Adrenal gland (tissue), 5 donors: ENCODE data around the gene SRMS.

Source experiments
- CTCF ChIP-seq, 6 experiments: fragments of 450-650 bp in 4 of 6; fragments of 200-600 bp in 2 of 6; sonication (generic) in 1 of 6; IDR thresholded peaks; 1 replicate in 5 of 6; 2 replicates in 1 of 6; pipeline versions ENCODE4 v1.5.1 to v1.8.0; 2016 to 2021; ENCODE audit warnings: antibody characterized with exemption in 6 of 6, mild to moderate bottlenecking in 2 of 6, moderate library complexity in 1 of 6
- POLR2A ChIP-seq, 2 donors: fragments of 450-650 bp; IDR thresholded peaks; one replicate each; pipeline ENCODE4 v1.6.1; 2017; ENCODE audit warnings: antibody characterized with exemption in 2 of 2, mild to moderate bottlenecking in 2 of 2, moderate library complexity in 1 of 2
- donor health status: DM: no; HTN: no; CAD: no.

- TF ChIP-seq CTCF (IDR thresholded peaks at IDR 0.05): no peak
- TF ChIP-seq POLR2A (IDR thresholded peaks at IDR 0.05): no peak
These were observed 39.3 kb downstream of the SRMS start for GRCh38 chr20:63508072-63508768.
